Cardiac muscle cell (in vitro differentiated cells and primary cell): ENCODE results near the gene NEK1. TPM values are rescaled to one million over a fixed set of nuclear protein-coding genes. Genes with fewer than 3 reads are reported as not detected.

Experiments
- DNase-seq, 2 donors: peaks; one replicate each; pipeline versions ENCODE4 v3.0.0 to v3.0.0-alpha.2; 2010 to 2017; ENCODE audit warnings: low read depth in 1 of 2, low spot score in 1 of 2
- H3K27ac ChIP-seq: fragments of 200-600 bp; sonication (generic); 2 replicates; pipeline ENCODE4 v1.5.1; 2016
- H3K27me3 ChIP-seq: fragments of 200-600 bp; sonication (generic); 2 replicates; pipeline ENCODE4 v1.6.0; 2016; ENCODE audit warnings: control low read depth
- H3K36me3 ChIP-seq: fragments of 200-600 bp; sonication (generic); 2 replicates; pipeline ENCODE4 v1.5.1; 2016; ENCODE audit warnings: control low read depth
- H3K4me1 ChIP-seq: fragments of 200-600 bp; sonication (generic); 2 replicates; pipeline ENCODE4 v1.8.1; 2017; ENCODE audit warnings: low read depth, mild to moderate bottlenecking, mixed run types
- H3K4me3 ChIP-seq: fragments of 200-600 bp; sonication (generic); 2 replicates; pipeline ENCODE4 v1.5.1; 2016; ENCODE audit warnings: mild to moderate bottlenecking
- H3K9me3 ChIP-seq: fragments of 200-600 bp; sonication (generic); 2 replicates; pipeline ENCODE4 v1.5.1; 2017; ENCODE audit warnings: low read depth, mild to moderate bottlenecking, control low read depth
- CTCF ChIP-seq: IDR thresholded peaks from 2 replicates; pipeline ENCODE4 v1.5.1; 2012; ENCODE audit warnings: low read depth, mild to moderate bottlenecking, low read length
- polyA plus RNA-seq: library from polyadenylated mRNA; unstranded; fragments of >200 nt; fragmentation: Nextera tagmentation; extraction: Ambion mirVana; gene quantifications from 2 replicates; pipeline ENCODE4 v1.2.1, GENCODE V29; 2016
- total RNA-seq: library from RNA; depleted of rRNA; stranded (reverse); fragments of >200 nt; gene quantifications from 2 replicates; pipeline ENCODE4 v1.2.3, GENCODE V29; 2016

Gene NEK1
- total and polyA plus RNA-seq, 2 experiments from 2014 or later, result 11.3 to 17.0 TPM

DNA sequence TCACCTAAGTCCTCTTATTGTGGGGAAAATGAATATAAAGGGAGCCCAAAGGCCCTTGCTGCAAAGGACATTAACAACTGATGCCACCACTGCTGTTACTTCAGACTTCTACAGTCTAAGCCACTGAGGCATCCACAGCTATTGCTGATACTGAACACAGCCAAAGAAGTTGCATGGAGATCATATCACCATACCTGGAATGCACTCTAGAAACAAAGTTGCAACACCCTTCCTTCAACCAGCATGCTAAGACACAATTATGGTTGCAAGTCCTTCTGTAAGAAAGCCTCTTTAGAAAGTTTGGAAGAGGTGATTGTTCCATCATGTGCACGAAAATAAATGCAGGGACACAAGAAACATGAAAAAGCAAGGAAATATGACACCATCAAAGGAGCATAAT is 236.0 kb downstream of the NEK1 start:
- no peak overlapping the region for H3K4me3 ChIP-seq
- H3K27me3 ChIP-seq, result no peaks in the 10 kb centered on the region
- H3K36me3 ChIP-seq, result no peaks in the 10 kb centered on the region
- H3K4me1 ChIP-seq, result no peaks in the 10 kb centered on the region
- DNase-seq, result no peak
- no peak overlapping the region for H3K27ac ChIP-seq
- TF ChIP-seq CTCF, result no peak
- no peaks in the 10 kb centered on the region for H3K9me3 ChIP-seq

DNA sequence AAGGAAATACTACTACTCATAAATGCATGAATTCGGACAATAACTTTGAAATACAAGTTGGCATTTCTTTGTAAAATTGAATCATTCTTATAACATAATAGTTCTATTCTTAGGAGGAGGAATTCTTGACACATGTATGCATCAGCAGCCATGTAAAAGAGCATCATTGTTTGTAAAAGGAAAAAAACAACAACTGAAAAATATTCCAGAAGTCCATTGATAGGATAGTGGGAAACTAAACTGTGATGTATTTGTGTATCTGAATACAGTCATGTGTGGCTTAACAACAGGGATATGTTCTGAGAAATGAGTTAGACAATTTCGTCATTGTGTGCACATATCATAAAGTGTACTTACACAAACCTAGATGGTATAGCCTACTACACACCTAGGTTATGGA is 239.6 kb downstream of the NEK1 start:
- DNase-seq, result no peak
- no peak overlapping the region for H3K27ac ChIP-seq
- no peaks in the 10 kb centered on the region for H3K36me3 ChIP-seq
- no peaks in the 10 kb centered on the region for H3K9me3 ChIP-seq
- no peaks in the 10 kb centered on the region for H3K27me3 ChIP-seq
- no peaks in the 10 kb centered on the region for H3K4me1 ChIP-seq
- no peak overlapping the region for H3K4me3 ChIP-seq
- TF ChIP-seq CTCF, result no peak

GRCh38 chr4:169369634-169370033 is 242.7 kb downstream of the NEK1 start:
- H3K9me3 ChIP-seq, result no peaks in the 10 kb centered on the region
- no peak for DNase-seq
- H3K27ac ChIP-seq, result no peak overlapping the region
- no peaks in the 10 kb centered on the region for H3K36me3 ChIP-seq
- H3K27me3 ChIP-seq, result no peaks in the 10 kb centered on the region
- H3K4me3 ChIP-seq, result no peak overlapping the region
- no peak for TF ChIP-seq CTCF
- no peaks in the 10 kb centered on the region for H3K4me1 ChIP-seq

DNA sequence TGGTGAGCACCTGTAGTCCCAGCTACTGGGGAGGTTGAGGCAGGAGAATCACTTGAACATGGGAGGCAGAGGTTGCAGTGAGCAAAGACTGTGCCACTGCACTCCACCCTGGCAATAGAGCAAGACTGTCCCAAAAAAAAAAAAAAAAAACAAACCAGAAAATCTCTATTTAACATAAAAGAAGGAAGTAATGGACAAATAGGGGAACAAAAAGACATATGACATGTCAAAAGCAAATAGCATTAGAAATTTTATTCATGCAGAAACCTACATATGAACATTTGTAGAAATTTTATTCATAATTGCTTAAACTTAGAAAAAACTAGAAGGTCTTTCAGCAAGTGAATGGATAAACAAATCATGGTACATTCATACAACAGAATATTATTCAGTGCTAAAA is 244.6 kb downstream of the NEK1 start:
- TF ChIP-seq CTCF, result no peak
- Histone ChIP-seq H3K9me3 (no peaks in the 10 kb centered on the region), H3K27me3 (no peaks in the 10 kb centered on the region), H3K4me1 (no peaks in the 10 kb centered on the region), H3K4me3 (no peak overlapping the region), H3K27ac (no peak overlapping the region), H3K36me3 (no peaks in the 10 kb centered on the region)
- no peak for DNase-seq

DNA sequence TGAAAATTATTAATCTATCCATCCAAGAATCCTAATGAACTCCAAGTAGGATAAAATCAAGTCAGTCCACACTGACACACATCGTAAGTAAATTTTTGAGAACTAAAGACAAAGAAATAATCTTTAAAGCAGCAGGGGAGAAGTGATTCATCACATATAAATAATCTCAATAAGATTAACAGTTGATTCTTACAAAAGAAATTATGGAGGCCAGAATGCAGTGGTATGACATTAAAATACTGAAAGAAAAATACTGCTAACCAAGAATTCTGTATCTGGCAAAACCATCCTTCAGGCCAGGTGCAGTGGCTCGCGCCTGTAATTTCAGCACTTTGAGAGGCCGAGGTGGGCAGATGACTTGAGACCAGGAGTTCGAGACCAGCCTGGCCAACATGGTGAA is 245.6 kb downstream of the NEK1 start:
- no peak for TF ChIP-seq CTCF

DNA sequence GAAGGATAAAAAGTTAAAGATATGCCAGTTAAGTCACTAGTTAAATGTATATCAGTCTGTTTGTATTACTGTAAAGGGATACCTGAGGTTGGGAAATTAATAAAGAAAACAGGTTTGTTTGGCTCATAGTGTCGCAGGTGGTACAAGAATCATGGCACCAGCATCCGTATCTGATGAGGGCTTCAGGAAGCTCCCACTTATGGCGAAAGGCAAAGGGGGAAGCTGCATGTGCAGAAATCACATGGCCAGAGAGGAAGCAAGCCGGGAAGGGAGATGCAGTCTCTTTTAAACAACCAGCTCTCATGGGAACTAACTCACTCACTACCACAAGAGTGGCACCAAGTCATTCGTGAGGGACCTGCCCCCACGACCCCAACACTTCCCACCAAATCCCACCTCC is 249.8 kb downstream of the NEK1 start:
- Histone ChIP-seq H3K36me3 (no peaks in the 10 kb centered on the region), H3K4me3 (no peak overlapping the region), H3K27ac (no peak overlapping the region), H3K4me1 (no peaks in the 10 kb centered on the region), H3K9me3 (no peaks in the 10 kb centered on the region), H3K27me3 (no peaks in the 10 kb centered on the region)
- TF ChIP-seq CTCF, result no peak
- DNase-seq, result no peak

More for the DNA sequence above, 245.6 kb downstream of the NEK1 start:
- no peaks in the 10 kb centered on the region for H3K4me1 ChIP-seq
- H3K9me3 ChIP-seq, result no peaks in the 10 kb centered on the region
- no peak for DNase-seq
- no peaks in the 10 kb centered on the region for H3K36me3 ChIP-seq
- no peak overlapping the region for H3K27ac ChIP-seq
- H3K4me3 ChIP-seq, result no peak overlapping the region
- no peaks in the 10 kb centered on the region for H3K27me3 ChIP-seq
